ENCODE results near the gene CNTNAP5.

- TF ChIP-seq CTCF (IDR thresholded peaks at IDR 0.05) (no peak), POLR2A (IDR thresholded peaks at IDR 0.05) (no peak)
These were observed 653.0 kb downstream of the CNTNAP5 start for GRCh38 chr2:124678043-124678442.
